H1 (cell line): Measurements from ENCODE around the gene G6PC1. TPM values are rescaled to one million over a fixed set of nuclear protein-coding genes. Genes with fewer than 3 reads are reported as not detected.

ENCODE experiments used
- HDAC6 ChIP-seq: IDR thresholded peaks from one replicate; pipeline ENCODE4 v1.7.1; 2012; ENCODE audit warnings: low read depth, mild to moderate bottlenecking, inconsistent platforms, low read length, moderate library complexity
- SP2 ChIP-seq: IDR thresholded peaks from 2 replicates; pipeline ENCODE4 v1.6.1; 2012; ENCODE audit warnings: mild to moderate bottlenecking, low read length, inconsistent platforms
- polyA plus RNA-seq, 7 experiments: library from polyadenylated mRNA; depleted of rRNA in 3 of 7; stranded (reverse) in 5 of 7; unstranded in 2 of 7; fragments of >200 nt in 5 of 7; fragments of 200-250 nt in 2 of 7; gene quantifications; 1 replicate in 5 of 7; 2 replicates in 1 of 7; 4 replicates in 1 of 7; pipeline versions ENCODE4 v1.2.1 to v1.2.3, GENCODE V29; 2011 to 2013; ENCODE audit warnings: missing spikeins in 2 of 7, mixed read lengths in 2 of 7
- total RNA-seq: library from RNA; stranded (reverse); fragmentation: NEBNext Ultra II Directional; extraction: Animal tissue kit (Norgen Biotek cat#: 25700); gene quantifications from 2 replicates; pipeline ENCODE4 v1.2.1, GENCODE V29; 2021
- TF ChIP-seq, protein P1 (sequence below): fragments of 300-600 bp; sonication (generic); IDR thresholded peaks from 2 replicates; pipeline ENCODE4 v1.7.1; 2012; ENCODE audit warnings: low read length, moderate library complexity, mild to moderate bottlenecking, inconsistent platforms; ENCODE audit not compliant: insufficient replicate concordance
- TF ChIP-seq, protein P2 (sequence below): IDR thresholded peaks from 2 replicates; pipeline ENCODE4 v1.6.1; 2012; ENCODE audit warnings: low read length, inconsistent platforms

Gene G6PC1
- total and polyA plus RNA-seq, 2 of the 8 experiments (the other 6 are each of a cell fraction or from before 2014, with no cell fraction given): 0.02 TPM; not detected in 1

DNA sequence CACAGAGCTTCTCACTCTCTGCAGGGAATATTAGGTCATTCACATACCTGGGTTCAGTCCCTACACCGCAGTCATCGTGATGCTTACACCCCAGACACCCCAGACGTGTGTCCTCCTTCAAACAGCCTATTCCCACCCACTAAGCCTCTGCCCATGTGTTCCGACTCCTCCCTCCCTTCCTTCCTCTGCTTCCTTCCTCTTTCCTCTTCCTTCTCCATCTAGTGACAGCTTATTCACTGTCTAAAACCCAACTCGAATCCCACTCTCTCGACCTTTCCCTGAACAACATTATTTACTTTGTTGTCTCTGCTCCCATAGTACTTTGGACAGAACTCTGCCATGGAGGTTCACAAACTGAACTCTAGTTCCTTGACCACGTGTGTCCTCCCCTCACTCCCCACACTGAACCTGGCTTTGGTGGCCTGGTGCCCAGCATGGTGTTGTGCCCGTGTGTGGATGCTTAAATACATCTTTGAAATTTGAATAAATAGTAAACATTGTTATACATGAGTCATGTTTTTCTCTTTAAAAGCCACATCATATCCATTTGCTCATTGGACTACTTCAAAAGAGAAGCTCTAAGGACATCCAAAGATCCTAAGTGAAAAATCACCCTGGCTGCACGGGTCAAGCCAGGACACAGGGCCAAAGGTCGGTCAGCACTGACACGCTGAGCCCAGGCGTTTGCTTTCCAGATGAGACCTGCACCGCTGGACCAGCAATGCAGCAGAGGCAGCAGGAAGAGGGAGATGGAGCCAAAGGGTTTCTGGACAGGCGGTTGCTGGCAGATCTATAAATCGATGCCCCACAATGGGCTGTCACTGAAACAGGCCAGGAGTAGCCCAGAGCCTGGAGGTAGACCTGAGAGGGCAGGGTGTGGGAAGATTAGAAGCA lies 14.1 kb upstream of the G6PC1 start (continued):
- TF ChIP-seq, protein P1, sequence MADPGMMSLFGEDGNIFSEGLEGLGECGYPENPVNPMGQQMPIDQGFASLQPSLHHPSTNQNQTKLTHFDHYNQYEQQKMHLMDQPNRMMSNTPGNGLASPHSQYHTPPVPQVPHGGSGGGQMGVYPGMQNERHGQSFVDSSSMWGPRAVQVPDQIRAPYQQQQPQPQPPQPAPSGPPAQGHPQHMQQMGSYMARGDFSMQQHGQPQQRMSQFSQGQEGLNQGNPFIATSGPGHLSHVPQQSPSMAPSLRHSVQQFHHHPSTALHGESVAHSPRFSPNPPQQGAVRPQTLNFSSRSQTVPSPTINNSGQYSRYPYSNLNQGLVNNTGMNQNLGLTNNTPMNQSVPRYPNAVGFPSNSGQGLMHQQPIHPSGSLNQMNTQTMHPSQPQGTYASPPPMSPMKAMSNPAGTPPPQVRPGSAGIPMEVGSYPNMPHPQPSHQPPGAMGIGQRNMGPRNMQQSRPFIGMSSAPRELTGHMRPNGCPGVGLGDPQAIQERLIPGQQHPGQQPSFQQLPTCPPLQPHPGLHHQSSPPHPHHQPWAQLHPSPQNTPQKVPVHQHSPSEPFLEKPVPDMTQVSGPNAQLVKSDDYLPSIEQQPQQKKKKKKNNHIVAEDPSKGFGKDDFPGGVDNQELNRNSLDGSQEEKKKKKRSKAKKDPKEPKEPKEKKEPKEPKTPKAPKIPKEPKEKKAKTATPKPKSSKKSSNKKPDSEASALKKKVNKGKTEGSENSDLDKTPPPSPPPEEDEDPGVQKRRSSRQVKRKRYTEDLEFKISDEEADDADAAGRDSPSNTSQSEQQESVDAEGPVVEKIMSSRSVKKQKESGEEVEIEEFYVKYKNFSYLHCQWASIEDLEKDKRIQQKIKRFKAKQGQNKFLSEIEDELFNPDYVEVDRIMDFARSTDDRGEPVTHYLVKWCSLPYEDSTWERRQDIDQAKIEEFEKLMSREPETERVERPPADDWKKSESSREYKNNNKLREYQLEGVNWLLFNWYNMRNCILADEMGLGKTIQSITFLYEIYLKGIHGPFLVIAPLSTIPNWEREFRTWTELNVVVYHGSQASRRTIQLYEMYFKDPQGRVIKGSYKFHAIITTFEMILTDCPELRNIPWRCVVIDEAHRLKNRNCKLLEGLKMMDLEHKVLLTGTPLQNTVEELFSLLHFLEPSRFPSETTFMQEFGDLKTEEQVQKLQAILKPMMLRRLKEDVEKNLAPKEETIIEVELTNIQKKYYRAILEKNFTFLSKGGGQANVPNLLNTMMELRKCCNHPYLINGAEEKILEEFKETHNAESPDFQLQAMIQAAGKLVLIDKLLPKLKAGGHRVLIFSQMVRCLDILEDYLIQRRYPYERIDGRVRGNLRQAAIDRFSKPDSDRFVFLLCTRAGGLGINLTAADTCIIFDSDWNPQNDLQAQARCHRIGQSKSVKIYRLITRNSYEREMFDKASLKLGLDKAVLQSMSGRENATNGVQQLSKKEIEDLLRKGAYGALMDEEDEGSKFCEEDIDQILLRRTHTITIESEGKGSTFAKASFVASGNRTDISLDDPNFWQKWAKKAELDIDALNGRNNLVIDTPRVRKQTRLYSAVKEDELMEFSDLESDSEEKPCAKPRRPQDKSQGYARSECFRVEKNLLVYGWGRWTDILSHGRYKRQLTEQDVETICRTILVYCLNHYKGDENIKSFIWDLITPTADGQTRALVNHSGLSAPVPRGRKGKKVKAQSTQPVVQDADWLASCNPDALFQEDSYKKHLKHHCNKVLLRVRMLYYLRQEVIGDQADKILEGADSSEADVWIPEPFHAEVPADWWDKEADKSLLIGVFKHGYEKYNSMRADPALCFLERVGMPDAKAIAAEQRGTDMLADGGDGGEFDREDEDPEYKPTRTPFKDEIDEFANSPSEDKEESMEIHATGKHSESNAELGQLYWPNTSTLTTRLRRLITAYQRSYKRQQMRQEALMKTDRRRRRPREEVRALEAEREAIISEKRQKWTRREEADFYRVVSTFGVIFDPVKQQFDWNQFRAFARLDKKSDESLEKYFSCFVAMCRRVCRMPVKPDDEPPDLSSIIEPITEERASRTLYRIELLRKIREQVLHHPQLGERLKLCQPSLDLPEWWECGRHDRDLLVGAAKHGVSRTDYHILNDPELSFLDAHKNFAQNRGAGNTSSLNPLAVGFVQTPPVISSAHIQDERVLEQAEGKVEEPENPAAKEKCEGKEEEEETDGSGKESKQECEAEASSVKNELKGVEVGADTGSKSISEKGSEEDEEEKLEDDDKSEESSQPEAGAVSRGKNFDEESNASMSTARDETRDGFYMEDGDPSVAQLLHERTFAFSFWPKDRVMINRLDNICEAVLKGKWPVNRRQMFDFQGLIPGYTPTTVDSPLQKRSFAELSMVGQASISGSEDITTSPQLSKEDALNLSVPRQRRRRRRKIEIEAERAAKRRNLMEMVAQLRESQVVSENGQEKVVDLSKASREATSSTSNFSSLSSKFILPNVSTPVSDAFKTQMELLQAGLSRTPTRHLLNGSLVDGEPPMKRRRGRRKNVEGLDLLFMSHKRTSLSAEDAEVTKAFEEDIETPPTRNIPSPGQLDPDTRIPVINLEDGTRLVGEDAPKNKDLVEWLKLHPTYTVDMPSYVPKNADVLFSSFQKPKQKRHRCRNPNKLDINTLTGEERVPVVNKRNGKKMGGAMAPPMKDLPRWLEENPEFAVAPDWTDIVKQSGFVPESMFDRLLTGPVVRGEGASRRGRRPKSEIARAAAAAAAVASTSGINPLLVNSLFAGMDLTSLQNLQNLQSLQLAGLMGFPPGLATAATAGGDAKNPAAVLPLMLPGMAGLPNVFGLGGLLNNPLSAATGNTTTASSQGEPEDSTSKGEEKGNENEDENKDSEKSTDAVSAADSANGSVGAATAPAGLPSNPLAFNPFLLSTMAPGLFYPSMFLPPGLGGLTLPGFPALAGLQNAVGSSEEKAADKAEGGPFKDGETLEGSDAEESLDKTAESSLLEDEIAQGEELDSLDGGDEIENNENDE: no peak
- TF ChIP-seq, protein P2, sequence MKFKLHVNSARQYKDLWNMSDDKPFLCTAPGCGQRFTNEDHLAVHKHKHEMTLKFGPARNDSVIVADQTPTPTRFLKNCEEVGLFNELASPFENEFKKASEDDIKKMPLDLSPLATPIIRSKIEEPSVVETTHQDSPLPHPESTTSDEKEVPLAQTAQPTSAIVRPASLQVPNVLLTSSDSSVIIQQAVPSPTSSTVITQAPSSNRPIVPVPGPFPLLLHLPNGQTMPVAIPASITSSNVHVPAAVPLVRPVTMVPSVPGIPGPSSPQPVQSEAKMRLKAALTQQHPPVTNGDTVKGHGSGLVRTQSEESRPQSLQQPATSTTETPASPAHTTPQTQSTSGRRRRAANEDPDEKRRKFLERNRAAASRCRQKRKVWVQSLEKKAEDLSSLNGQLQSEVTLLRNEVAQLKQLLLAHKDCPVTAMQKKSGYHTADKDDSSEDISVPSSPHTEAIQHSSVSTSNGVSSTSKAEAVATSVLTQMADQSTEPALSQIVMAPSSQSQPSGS: no peak
- no peak for TF ChIP-seq HDAC6
- no peak for TF ChIP-seq SP2
- TF ChIP-seq, all 59 proteins: peak for 0
